SU-DHL-6 (cell line): ENCODE results near the gene BPIFB6.

Experiments used
- H2AFZ ChIP-seq: fragments of 200-600 bp; sonication (generic); 2 replicates; pipeline ENCODE4 v1.6.1; 2014; ENCODE audit warnings: low read depth, mild to moderate bottlenecking, moderate library complexity, mixed read lengths, antibody characterized with exemption, low read length; ENCODE audit not compliant: severe bottlenecking
- H3F3A ChIP-seq: fragments of 200-600 bp; shearing (Covaris generic); 2 replicates; pipeline ENCODE4 v1.6.0; 2016; ENCODE audit warnings: antibody characterized with exemption, mild to moderate bottlenecking; ENCODE audit not compliant: insufficient read depth
- H3K27ac ChIP-seq: fragments of 200-600 bp; sonication (generic); 2 replicates; pipeline ENCODE4 v1.5.1; 2016; ENCODE audit warnings: low read depth, mild to moderate bottlenecking, low read length, moderate library complexity, mixed read lengths
- H3K27me3 ChIP-seq: fragments of 200-600 bp; sonication (generic), shearing (Covaris generic); 2 replicates; pipeline ENCODE4 v1.6.0; 2014; ENCODE audit warnings: mild to moderate bottlenecking, low read length
- H3K36me3 ChIP-seq: fragments of 200-600 bp; sonication (generic); 2 replicates; pipeline ENCODE4 v1.6.1; 2014; ENCODE audit warnings: mild to moderate bottlenecking, low read length, mixed read lengths
- H3K4me2 ChIP-seq: fragments of 300-600, 200-600 bp; shearing (Covaris generic), sonication (generic); 2 replicates; pipeline ENCODE4 v1.6.0; 2014; ENCODE audit warnings: low read length, low read depth, mild to moderate bottlenecking; ENCODE audit not compliant: poor library complexity, severe bottlenecking
- H3K4me3 ChIP-seq: fragments of 200-600 bp; sonication (generic); 2 replicates; pipeline ENCODE4 v1.5.1; 2014; ENCODE audit warnings: antibody characterized with exemption, low read length, mild to moderate bottlenecking, mixed read lengths; ENCODE audit not compliant: insufficient read depth, poor library complexity, severe bottlenecking
- H3K79me2 ChIP-seq: fragments of 200-600 bp; sonication (generic); 2 replicates; pipeline ENCODE4 v1.6.1; 2014; ENCODE audit warnings: mild to moderate bottlenecking, low read length, moderate library complexity; ENCODE audit not compliant: insufficient read depth
- H3K9ac ChIP-seq: fragments of 200-600 bp; sonication (generic); 2 replicates; pipeline ENCODE4 v1.7.0; 2014; ENCODE audit warnings: mild to moderate bottlenecking, low read length
- H3K9me2 ChIP-seq: fragments of 200-600 bp; sonication (generic); replicated peaks from 2 replicates; pipeline ENCODE4 v1.6.1; 2014; ENCODE audit warnings: low read length; ENCODE audit not compliant: insufficient read depth
- H3K9me3 ChIP-seq: fragments of 200-600 bp; sonication (generic); 2 replicates; pipeline ENCODE4 v1.6.1; 2014; ENCODE audit warnings: low read length, mixed read lengths; ENCODE audit not compliant: insufficient read depth
- H4K20me1 ChIP-seq: fragments of 200-600 bp; sonication (generic); 2 replicates; pipeline ENCODE4 v1.6.1; 2014; ENCODE audit warnings: low read depth, mild to moderate bottlenecking, antibody characterized with exemption, low read length, moderate library complexity, mixed read lengths
- EZH2phosphoT487 ChIP-seq: fragments of 200-600 bp; sonication (generic), shearing (Covaris generic); conservative IDR thresholded peaks from 2 replicates; pipeline ENCODE4 v1.6.1; 2018; ENCODE audit warnings: mild to moderate bottlenecking, antibody characterized with exemption, low read length, moderate library complexity, mixed read lengths
- TF ChIP-seq, protein P1 (sequence below): fragments of 200-600 bp; sonication (generic); IDR thresholded peaks from one replicate; pipeline ENCODE4 v1.5.1; 2017; ENCODE audit warnings: antibody characterized with exemption, mild to moderate bottlenecking, low read length, moderate library complexity; ENCODE audit not compliant: insufficient read depth, poor library complexity, severe bottlenecking

BPIFB6 gene

DNA sequence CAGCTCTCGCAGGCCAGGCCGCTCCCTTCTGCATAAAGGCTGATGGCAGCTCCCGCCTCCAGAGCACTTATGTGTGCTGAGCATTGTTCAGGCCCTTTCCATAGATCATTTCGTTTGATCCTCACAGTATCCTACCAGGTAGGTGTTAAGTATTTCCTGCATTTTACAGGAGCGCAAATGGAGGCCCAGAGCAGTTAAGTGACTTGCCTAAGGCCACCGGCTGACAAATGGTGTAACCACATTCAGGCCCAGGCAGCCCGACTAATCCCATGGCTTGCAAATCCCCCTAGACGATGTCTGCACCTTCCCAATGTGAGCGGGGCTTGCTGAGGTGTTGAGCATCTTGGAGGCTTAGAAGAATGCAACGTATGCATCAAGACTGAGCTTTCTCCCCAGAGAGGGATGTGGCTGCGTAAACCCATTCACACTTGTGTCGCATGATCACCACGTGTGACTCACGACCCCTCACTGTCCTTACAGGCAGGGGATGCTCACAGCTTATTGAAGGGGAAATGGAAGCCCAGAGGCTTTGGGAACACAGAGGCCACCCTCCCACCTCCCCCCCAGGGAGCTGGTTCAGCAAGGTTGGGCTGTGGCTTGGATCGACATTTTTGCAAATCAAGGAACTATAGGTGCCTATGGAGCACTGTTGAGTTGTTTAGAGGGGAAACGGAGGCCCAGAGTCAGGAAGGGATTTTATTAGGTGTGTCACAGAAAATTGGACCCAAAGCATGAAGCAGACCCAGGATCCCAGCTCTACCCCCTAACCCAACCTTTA, 16.9 kb upstream of the BPIFB6 start:
- Histone ChIP-seq H3K79me2 (no peaks in the 10 kb centered on the region), H3K36me3 (no peaks in the 10 kb centered on the region), H3K27ac (no peak overlapping the region), H4K20me1 (no peaks in the 10 kb centered on the region), H3F3A (no peaks in the 10 kb centered on the region), H3K4me3 (no peak overlapping the region), H2AFZ (no peak overlapping the region), H3K9me2 (no peaks in the 10 kb centered on the region), H3K9ac (no peak overlapping the region), H3K9me3 (no peaks in the 10 kb centered on the region), H3K4me2 (no peak overlapping the region), H3K27me3 (no peaks in the 10 kb centered on the region; the same call in 1 of the 2 replicates)
- TF ChIP-seq, protein P1, sequence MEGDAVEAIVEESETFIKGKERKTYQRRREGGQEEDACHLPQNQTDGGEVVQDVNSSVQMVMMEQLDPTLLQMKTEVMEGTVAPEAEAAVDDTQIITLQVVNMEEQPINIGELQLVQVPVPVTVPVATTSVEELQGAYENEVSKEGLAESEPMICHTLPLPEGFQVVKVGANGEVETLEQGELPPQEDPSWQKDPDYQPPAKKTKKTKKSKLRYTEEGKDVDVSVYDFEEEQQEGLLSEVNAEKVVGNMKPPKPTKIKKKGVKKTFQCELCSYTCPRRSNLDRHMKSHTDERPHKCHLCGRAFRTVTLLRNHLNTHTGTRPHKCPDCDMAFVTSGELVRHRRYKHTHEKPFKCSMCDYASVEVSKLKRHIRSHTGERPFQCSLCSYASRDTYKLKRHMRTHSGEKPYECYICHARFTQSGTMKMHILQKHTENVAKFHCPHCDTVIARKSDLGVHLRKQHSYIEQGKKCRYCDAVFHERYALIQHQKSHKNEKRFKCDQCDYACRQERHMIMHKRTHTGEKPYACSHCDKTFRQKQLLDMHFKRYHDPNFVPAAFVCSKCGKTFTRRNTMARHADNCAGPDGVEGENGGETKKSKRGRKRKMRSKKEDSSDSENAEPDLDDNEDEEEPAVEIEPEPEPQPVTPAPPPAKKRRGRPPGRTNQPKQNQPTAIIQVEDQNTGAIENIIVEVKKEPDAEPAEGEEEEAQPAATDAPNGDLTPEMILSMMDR, result no peak
- no peak for TF ChIP-seq EZH2phosphoT487

DNA sequence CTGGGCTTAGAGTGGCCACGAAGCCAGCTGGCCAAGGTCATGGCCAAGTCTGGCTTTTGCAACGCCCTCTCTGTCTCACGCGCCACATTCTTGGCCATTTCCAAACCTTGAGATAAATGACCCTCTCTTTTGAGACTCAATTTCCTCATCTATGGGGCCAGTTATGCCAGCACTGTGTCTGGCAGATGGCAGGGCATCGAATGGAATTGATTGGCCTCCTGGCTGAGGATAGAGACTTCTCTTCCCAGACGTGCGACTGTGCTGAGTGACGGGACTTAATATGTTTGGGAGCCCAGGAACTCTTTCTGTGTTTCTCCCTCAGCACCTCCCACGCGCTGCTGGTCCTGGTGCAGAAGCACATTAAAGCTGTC, 16.3 kb upstream of the BPIFB6 start:
- H3K36me3 ChIP-seq, result no peaks in the 10 kb centered on the region
- TF ChIP-seq, protein P1, result no peak
- no peak for TF ChIP-seq EZH2phosphoT487

DNA sequence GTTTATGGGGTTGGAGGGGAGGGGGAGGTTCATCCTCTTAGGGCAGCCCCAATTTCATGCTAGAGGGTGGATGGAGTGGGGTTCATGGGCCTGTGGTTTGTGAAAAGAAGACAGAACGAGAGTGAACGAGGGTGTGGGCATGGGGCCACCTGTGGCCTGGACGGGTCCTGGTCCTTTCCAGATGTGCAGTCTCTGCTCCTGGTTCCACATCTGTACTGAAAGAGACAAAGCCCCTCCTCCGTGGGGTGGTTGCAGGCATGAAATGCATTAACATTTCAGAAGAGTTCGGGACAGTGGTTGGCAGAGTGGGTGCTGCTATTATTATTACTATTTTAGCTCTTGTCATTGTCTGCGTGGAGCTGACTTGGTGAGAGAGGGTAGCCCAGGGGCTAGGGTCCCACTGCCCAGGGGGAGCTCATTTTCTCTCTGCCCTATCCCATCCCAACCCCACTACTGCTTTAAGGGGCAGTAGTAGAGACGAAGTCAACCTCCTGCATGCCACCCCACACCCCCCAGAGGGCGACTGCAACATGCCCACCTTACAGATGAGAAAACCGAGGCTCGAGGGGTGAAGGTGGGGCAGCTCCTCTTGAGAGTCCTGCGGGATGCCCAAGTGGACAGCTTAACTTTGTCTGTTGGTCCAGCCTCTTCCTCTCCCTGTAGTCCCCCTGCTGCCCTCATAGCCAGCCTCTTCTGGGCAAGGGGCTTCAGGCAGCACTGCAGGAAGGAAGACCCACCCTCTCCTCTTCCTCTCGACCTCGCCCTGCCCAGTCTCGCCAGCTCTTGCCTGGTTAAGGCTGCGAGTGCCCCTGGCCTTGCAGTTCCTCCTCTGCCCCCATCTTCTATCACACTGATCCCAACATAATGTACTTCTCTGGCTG, 15.5 kb upstream of the BPIFB6 start:
- Histone ChIP-seq H3K9ac (no peak overlapping the region), H3K9me2 (no peaks in the 10 kb centered on the region), H3K79me2 (no peaks in the 10 kb centered on the region), H3K36me3 (no peaks in the 10 kb centered on the region), H3K27ac (no peak overlapping the region), H2AFZ (no peak overlapping the region), H3K4me2 (no peak overlapping the region), H3K27me3 (no peaks in the 10 kb centered on the region; the same call in 1 of the 2 replicates), H4K20me1 (no peaks in the 10 kb centered on the region), H3F3A (no peaks in the 10 kb centered on the region), H3K4me3 (no peak overlapping the region), H3K9me3 (no peaks in the 10 kb centered on the region)
- TF ChIP-seq EZH2phosphoT487, result no peak
- TF ChIP-seq, protein P1, result no peak

More for the DNA sequence above, 16.3 kb upstream of the BPIFB6 start:
- H3K9me2 ChIP-seq, result no peaks in the 10 kb centered on the region
- no peaks in the 10 kb centered on the region; the same call in 1 of the 2 replicates for H3K27me3 ChIP-seq
- no peaks in the 10 kb centered on the region for H3F3A ChIP-seq
- no peaks in the 10 kb centered on the region for H3K79me2 ChIP-seq
- no peak overlapping the region for H3K4me2 ChIP-seq
- no peak overlapping the region for H3K27ac ChIP-seq
- H2AFZ ChIP-seq, result no peak overlapping the region
- H4K20me1 ChIP-seq, result no peaks in the 10 kb centered on the region
- H3K9me3 ChIP-seq, result no peaks in the 10 kb centered on the region
- H3K9ac ChIP-seq, result no peak overlapping the region
- no peak overlapping the region for H3K4me3 ChIP-seq
